Keratinocyte (primary cell): ENCODE data around the gene P3H1. TPM values are rescaled to one million over a fixed set of nuclear protein-coding genes. Genes with fewer than 3 reads are reported as not detected.

Source experiments
- DNase-seq: peaks from one replicate; pipeline ENCODE4 v3.0.0-alpha.2; 2011; ENCODE audit warnings: low read depth, missing footprints, low spot score
- FAIRE-seq: peaks from 2 replicates; lab custom pipeline; 2011; peaks lifted over from hg19 to GRCh38; lab: Jason Lieb, UNC
- H2AFZ ChIP-seq: 2 replicates; pipeline ENCODE4 v1.6.0; 2012; ENCODE audit warnings: low read length, control low read depth, inconsistent platforms; ENCODE audit not compliant: control insufficient read depth
- H3K27ac ChIP-seq: 2 replicates; pipeline ENCODE4 v1.5.1; 2011; ENCODE audit warnings: low read length; ENCODE audit not compliant: control insufficient read depth, insufficient read depth
- H3K27me3 ChIP-seq: 3 replicates; pipeline ENCODE4 v1.6.0; 2011; ENCODE audit warnings: low read length; ENCODE audit not compliant: control insufficient read depth, insufficient read depth; ENCODE audit errors: extremely low read depth
- H3K36me3 ChIP-seq, 2 experiments: 2 replicates in 1 of 2; 3 replicates in 1 of 2; pipeline ENCODE4 v1.5.1; 2011; ENCODE audit warnings: low read length in 2 of 2, mild to moderate bottlenecking in 1 of 2; ENCODE audit not compliant: control insufficient read depth in 2 of 2, insufficient read depth in 2 of 2; ENCODE audit errors: extremely low read depth in 1 of 2
- H3K4me1 ChIP-seq: 3 replicates; pipeline ENCODE4 v1.5.1; 2011; ENCODE audit warnings: low read length; ENCODE audit not compliant: control insufficient read depth, insufficient read depth; ENCODE audit errors: extremely low read depth
- H3K4me2 ChIP-seq: 3 replicates; pipeline ENCODE4 v1.6.0; 2011; ENCODE audit warnings: low read depth, low read length; ENCODE audit not compliant: control insufficient read depth, insufficient read depth; ENCODE audit errors: extremely low read depth
- H3K4me3 ChIP-seq, 3 experiments: fragments of 200-600 bp in 1 of 3; sonication (generic) in 1 of 3; 2 replicates in 2 of 3; 3 replicates in 1 of 3; pipeline ENCODE4 v1.5.1; 2011 to 2016; ENCODE audit warnings: low read length in 3 of 3, mild to moderate bottlenecking in 3 of 3, control low read depth in 2 of 3, inconsistent platforms in 1 of 3, low read depth in 1 of 3, mixed read lengths in 1 of 3, mixed run types in 1 of 3, moderate library complexity in 1 of 3; ENCODE audit not compliant: control insufficient read depth in 2 of 3, insufficient read depth in 2 of 3; ENCODE audit errors: extremely low read depth in 1 of 3
- H3K79me2 ChIP-seq: 2 replicates; pipeline ENCODE4 v1.6.0; 2012; ENCODE audit warnings: low read length; ENCODE audit not compliant: control insufficient read depth, insufficient read depth
- H3K9ac ChIP-seq: 3 replicates; pipeline ENCODE4 v1.6.0; 2011; ENCODE audit warnings: low read length; ENCODE audit not compliant: control insufficient read depth, insufficient read depth; ENCODE audit errors: extremely low read depth
- H3K9me1 ChIP-seq: 3 replicates; pipeline ENCODE4 v1.6.0; 2011; ENCODE audit warnings: low read length; ENCODE audit not compliant: control insufficient read depth, insufficient read depth; ENCODE audit errors: extremely low read depth
- H3K9me3 ChIP-seq: 2 replicates; pipeline ENCODE4 v1.5.1; 2012; ENCODE audit warnings: low read depth, low read length; ENCODE audit not compliant: control insufficient read depth
- H4K20me1 ChIP-seq: 3 replicates; pipeline ENCODE4 v1.6.0; 2011; ENCODE audit warnings: low read length; ENCODE audit not compliant: control insufficient read depth, insufficient read depth; ENCODE audit errors: extremely low read depth
- EZH2 ChIP-seq: IDR thresholded peaks from one replicate; pipeline ENCODE4 v1.6.1; 2012; ENCODE audit warnings: inconsistent platforms, mild to moderate bottlenecking, low read length, moderate library complexity
- dilution Hi-C: fragments of 300-500 bp; cut with MboI; formaldehyde crosslinking; loops from one replicate; pipeline ENCODE4 v1.7.0; 2020; ENCODE audit warnings: low sequenced_read_pairs; ENCODE audit not compliant: extremely low pct_ligation_motif_present
- polyA plus RNA-seq, 5 experiments: library from polyadenylated mRNA; depleted of rRNA in 3 of 5; stranded (reverse) in 3 of 5; stranded (forward) in 1 of 5; unstranded in 1 of 5; fragments of >200 nt; gene quantifications; 1 replicate in 1 of 5; 2 replicates in 3 of 5; 3 replicates in 1 of 5; pipeline versions ENCODE4 v1.2.1 to v1.2.3, GENCODE V29; 2011 to 2012; ENCODE audit warnings: missing spikeins in 2 of 5, low read depth in 1 of 5, low replicate concordance in 1 of 5
- TF ChIP-seq, protein P1 (sequence below), 3 experiments: IDR thresholded peaks in 1 of 3; conservative IDR thresholded peaks in 1 of 3; optimal IDR thresholded peaks in 1 of 3; 2 replicates in 2 of 3; 3 replicates in 1 of 3; pipeline versions ENCODE3 to v1.5.1; 2011; ENCODE audit warnings: low read length in 3 of 3, mild to moderate bottlenecking in 3 of 3, moderate library complexity in 2 of 3, control low read depth in 1 of 3, inconsistent platforms in 1 of 3; ENCODE audit not compliant: insufficient read depth in 2 of 3; ENCODE audit errors: extremely low read depth in 1 of 3

The P3H1 gene
- polyA plus RNA-seq, 1 donor (not counting 4 experiments of a cell fraction or from before 2014, with no cell fraction given): 24.4 TPM

DNA sequence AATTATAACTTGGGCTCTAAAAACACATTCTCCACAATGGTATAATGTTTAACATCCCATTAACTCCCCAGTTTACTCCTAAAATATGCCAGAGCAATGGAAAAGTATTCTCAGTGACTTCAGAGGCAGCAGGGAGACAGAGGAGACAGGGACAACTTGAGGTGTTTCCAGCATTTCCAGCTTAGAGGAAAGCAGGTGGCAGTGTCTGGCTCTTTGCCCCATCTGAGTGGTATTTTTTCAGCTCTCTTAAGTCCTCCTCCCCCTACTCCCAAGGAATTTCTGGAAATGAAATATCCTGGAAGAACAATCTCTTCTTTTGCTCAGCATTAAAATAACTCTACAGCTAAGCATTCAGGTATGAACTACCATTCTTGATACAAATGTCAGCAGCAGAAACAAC is 39.3 kb upstream of the P3H1 start:
- H3K9me3 ChIP-seq: no peaks in the 10 kb centered on the region
- no peaks in the 10 kb centered on the region for H4K20me1 ChIP-seq
- no peak for TF ChIP-seq EZH2
- TF ChIP-seq, protein P1, sequence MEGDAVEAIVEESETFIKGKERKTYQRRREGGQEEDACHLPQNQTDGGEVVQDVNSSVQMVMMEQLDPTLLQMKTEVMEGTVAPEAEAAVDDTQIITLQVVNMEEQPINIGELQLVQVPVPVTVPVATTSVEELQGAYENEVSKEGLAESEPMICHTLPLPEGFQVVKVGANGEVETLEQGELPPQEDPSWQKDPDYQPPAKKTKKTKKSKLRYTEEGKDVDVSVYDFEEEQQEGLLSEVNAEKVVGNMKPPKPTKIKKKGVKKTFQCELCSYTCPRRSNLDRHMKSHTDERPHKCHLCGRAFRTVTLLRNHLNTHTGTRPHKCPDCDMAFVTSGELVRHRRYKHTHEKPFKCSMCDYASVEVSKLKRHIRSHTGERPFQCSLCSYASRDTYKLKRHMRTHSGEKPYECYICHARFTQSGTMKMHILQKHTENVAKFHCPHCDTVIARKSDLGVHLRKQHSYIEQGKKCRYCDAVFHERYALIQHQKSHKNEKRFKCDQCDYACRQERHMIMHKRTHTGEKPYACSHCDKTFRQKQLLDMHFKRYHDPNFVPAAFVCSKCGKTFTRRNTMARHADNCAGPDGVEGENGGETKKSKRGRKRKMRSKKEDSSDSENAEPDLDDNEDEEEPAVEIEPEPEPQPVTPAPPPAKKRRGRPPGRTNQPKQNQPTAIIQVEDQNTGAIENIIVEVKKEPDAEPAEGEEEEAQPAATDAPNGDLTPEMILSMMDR (optimal IDR thresholded peaks at IDR 0.05 in 1 of 3, IDR thresholded peaks at IDR 0.05 in 1 of 3, conservative IDR thresholded peaks at IDR 0.05 in 1 of 3; ENCODE audit: extremely low read depth in 1 of 3, insufficient read depth in 2 of 3, low read length in 3 of 3): no peak
- no peak overlapping the region for H3K4me2 ChIP-seq
- H3K27me3 ChIP-seq: no peaks in the 10 kb centered on the region
- no peak overlapping the region for H3K27ac ChIP-seq
- H3K4me1 ChIP-seq: no peaks in the 10 kb centered on the region
- H3K4me3 ChIP-seq: no peak overlapping the region
- no peak overlapping the region for H2AFZ ChIP-seq
- no peaks in the 10 kb centered on the region for H3K36me3 ChIP-seq
- no peak overlapping the region for H3K9ac ChIP-seq
- no peak for DNase-seq
- no peak for FAIRE-seq
- no peaks in the 10 kb centered on the region for H3K9me1 ChIP-seq
- dilution Hi-C loops: no loop called here
- no peaks in the 10 kb centered on the region for H3K79me2 ChIP-seq

- no peak for DNase-seq
These were observed 35.1 kb upstream of the P3H1 start for GRCh38 chr1:42801832-42802473.

More at GRCh38 chr1:42801832-42802473, 35.1 kb upstream of the P3H1 start:
- Histone ChIP-seq H3K9me1 (no peaks in the 10 kb centered on the region), H3K27ac (no peak overlapping the region), H3K79me2 (no peaks in the 10 kb centered on the region), H3K27me3 (no peaks in the 10 kb centered on the region), H3K4me2 (no peak overlapping the region), H4K20me1 (no peaks in the 10 kb centered on the region), H3K4me3 (no peak overlapping the region), H3K9me3 (no peaks in the 10 kb centered on the region), H2AFZ (no peak overlapping the region), H3K9ac (no peak overlapping the region), H3K36me3 (no peaks in the 10 kb centered on the region), H3K4me1 (no peaks in the 10 kb centered on the region)
- dilution Hi-C loops: no loop called here
- TF ChIP-seq, protein P1 (optimal IDR thresholded peaks at IDR 0.05 in 1 of 3, IDR thresholded peaks at IDR 0.05 in 1 of 3, conservative IDR thresholded peaks at IDR 0.05 in 1 of 3; ENCODE audit: extremely low read depth in 1 of 3, insufficient read depth in 2 of 3, low read length in 3 of 3): no peak
- no peak for TF ChIP-seq EZH2
- FAIRE-seq: no peak
